Stimulated activated CD4-positive, alpha-beta T cell treated with anti-CD3 and anti-CD28 coated beads, Interleukin-1b, Interleukin-23, amount 100 ng/mL, for 24 hours (primary cell): ENCODE measurements around the gene TRIM22.
"Not testable (repeated sequence)": the region's sequence is repeated elsewhere in the genome, so short reads cannot be mapped to it uniquely, and the experiment has no call there.

Experiments
- DNase-seq, 4 experiments: peaks; one replicate each; pipeline ENCODE4 v3.0.0-alpha.2; 2020; ENCODE audit warnings: low read depth in 4 of 4, low spot score in 1 of 4

Gene TRIM22

GRCh38 chr11:5691238-5691963, 1.8 kb downstream of the TRIM22 start:
- not testable (repeated sequence) for DNase-seq

GRCh38 chr11:5691964-5692361, 2.4 kb downstream of the TRIM22 start:
- DNase-seq = no peak

GRCh38 chr11:5694642-5695041, 5.1 kb downstream of the TRIM22 start:
- DNase-seq = no peak

- no peak for DNase-seq
Measured at GRCh38 chr11:5695580-5695979, 6.0 kb downstream of the TRIM22 start.

GRCh38 chr11:5696210-5696609, 6.6 kb downstream of the TRIM22 start:
- DNase-seq = no peak

- no peak for DNase-seq
Measured at GRCh38 chr11:5698281-5698680, 8.7 kb downstream of the TRIM22 start.

- DNase-seq = no peak
Measured at GRCh38 chr11:5700421-5701054, 10.9 kb downstream of the TRIM22 start.

GRCh38 chr11:5701055-5701577, 11.5 kb downstream of the TRIM22 start:
- no peak for DNase-seq

GRCh38 chr11:5703741-5704536, 14.3 kb downstream of the TRIM22 start:
- DNase-seq = no peak

GRCh38 chr11:5705688-5706087, 16.1 kb downstream of the TRIM22 start:
- no peak for DNase-seq

GRCh38 chr11:5712507-5712906, 22.9 kb downstream of the TRIM22 start:
- no peak for DNase-seq

- DNase-seq = no peak
Measured at GRCh38 chr11:5713695-5714094, 24.1 kb downstream of the TRIM22 start.

GRCh38 chr11:5716518-5716917, 26.9 kb downstream of the TRIM22 start:
- not testable (repeated sequence) for DNase-seq

GRCh38 chr11:5719703-5720495, 30.3 kb downstream of the TRIM22 start:
- DNase-seq = no peak

GRCh38 chr11:5722622-5723021, 33.0 kb downstream of the TRIM22 start:
- DNase-seq = no peak

GRCh38 chr11:5726351-5726750, 36.8 kb downstream of the TRIM22 start:
- no peak for DNase-seq

GRCh38 chr11:5727691-5728090, 38.1 kb downstream of the TRIM22 start:
- DNase-seq = no peak

- no peak for DNase-seq
Measured at GRCh38 chr11:5736396-5736795, 46.8 kb downstream of the TRIM22 start, which contains the start of gene OR56B1. Gene OR56B1 (plus strand): TSS chr11:5736448. CDS start chr11:5736517, 69 bp downstream.

- no peak for DNase-seq
Measured at GRCh38 chr11:5737091-5737490, 47.5 kb downstream of the TRIM22 start.

GRCh38 chr11:5737670-5738392, 48.2 kb downstream of the TRIM22 start:
- no peak for DNase-seq
